Cardiac muscle cell (in vitro differentiated cells and primary cell): ENCODE results near the gene PLEKHA6. TPM values are rescaled to one million over a fixed set of nuclear protein-coding genes. Genes with fewer than 3 reads are reported as not detected.

Experiments used
- DNase-seq, 2 donors: peaks; one replicate each; pipeline versions ENCODE4 v3.0.0 to v3.0.0-alpha.2; 2010 to 2017; ENCODE audit warnings: low read depth in 1 of 2, low spot score in 1 of 2
- H3K27ac ChIP-seq: fragments of 200-600 bp; sonication (generic); 2 replicates; pipeline ENCODE4 v1.5.1; 2016
- H3K27me3 ChIP-seq: fragments of 200-600 bp; sonication (generic); 2 replicates; pipeline ENCODE4 v1.6.0; 2016; ENCODE audit warnings: control low read depth
- H3K36me3 ChIP-seq: fragments of 200-600 bp; sonication (generic); 2 replicates; pipeline ENCODE4 v1.5.1; 2016; ENCODE audit warnings: control low read depth
- H3K4me1 ChIP-seq: fragments of 200-600 bp; sonication (generic); 2 replicates; pipeline ENCODE4 v1.8.1; 2017; ENCODE audit warnings: low read depth, mild to moderate bottlenecking, mixed run types
- H3K4me3 ChIP-seq: fragments of 200-600 bp; sonication (generic); 2 replicates; pipeline ENCODE4 v1.5.1; 2016; ENCODE audit warnings: mild to moderate bottlenecking
- H3K9me3 ChIP-seq: fragments of 200-600 bp; sonication (generic); 2 replicates; pipeline ENCODE4 v1.5.1; 2017; ENCODE audit warnings: low read depth, mild to moderate bottlenecking, control low read depth
- polyA plus RNA-seq: library from polyadenylated mRNA; unstranded; fragments of >200 nt; fragmentation: Nextera tagmentation; extraction: Ambion mirVana; gene quantifications from 2 replicates; pipeline ENCODE4 v1.2.1, GENCODE V29; 2016
- total RNA-seq: library from RNA; depleted of rRNA; stranded (reverse); fragments of >200 nt; gene quantifications from 2 replicates; pipeline ENCODE4 v1.2.3, GENCODE V29; 2016
- TF ChIP-seq, protein P1 (sequence below): IDR thresholded peaks from 2 replicates; pipeline ENCODE4 v1.5.1; 2012; ENCODE audit warnings: low read depth, mild to moderate bottlenecking, low read length

PLEKHA6 gene
- total and polyA plus RNA-seq, 2 experiments from 2014 or later = 41.6 to 44.1 TPM

GRCh38 chr1:204275695-204276370 lies 83.9 kb downstream of the PLEKHA6 start:
- peaks cover 57% of the 10 kb centered on the region for H3K4me1 ChIP-seq
- H3K9me3 ChIP-seq = no peaks in the 10 kb centered on the region
- TF ChIP-seq, protein P1, sequence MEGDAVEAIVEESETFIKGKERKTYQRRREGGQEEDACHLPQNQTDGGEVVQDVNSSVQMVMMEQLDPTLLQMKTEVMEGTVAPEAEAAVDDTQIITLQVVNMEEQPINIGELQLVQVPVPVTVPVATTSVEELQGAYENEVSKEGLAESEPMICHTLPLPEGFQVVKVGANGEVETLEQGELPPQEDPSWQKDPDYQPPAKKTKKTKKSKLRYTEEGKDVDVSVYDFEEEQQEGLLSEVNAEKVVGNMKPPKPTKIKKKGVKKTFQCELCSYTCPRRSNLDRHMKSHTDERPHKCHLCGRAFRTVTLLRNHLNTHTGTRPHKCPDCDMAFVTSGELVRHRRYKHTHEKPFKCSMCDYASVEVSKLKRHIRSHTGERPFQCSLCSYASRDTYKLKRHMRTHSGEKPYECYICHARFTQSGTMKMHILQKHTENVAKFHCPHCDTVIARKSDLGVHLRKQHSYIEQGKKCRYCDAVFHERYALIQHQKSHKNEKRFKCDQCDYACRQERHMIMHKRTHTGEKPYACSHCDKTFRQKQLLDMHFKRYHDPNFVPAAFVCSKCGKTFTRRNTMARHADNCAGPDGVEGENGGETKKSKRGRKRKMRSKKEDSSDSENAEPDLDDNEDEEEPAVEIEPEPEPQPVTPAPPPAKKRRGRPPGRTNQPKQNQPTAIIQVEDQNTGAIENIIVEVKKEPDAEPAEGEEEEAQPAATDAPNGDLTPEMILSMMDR = no peak
- H3K27ac ChIP-seq = peak overlapping the region; percentile 22
- H3K27me3 ChIP-seq = no peaks in the 10 kb centered on the region
- H3K36me3 ChIP-seq = peaks cover 34% of the 10 kb centered on the region
- H3K4me3 ChIP-seq = no peak overlapping the region
- DNase-seq = peak in 1 of 2 donors; percentile 25

GRCh38 chr1:204274446-204274845 lies 85.3 kb downstream of the PLEKHA6 start:
- peaks cover 43% of the 10 kb centered on the region for H3K4me1 ChIP-seq
- H3K4me3 ChIP-seq = no peak overlapping the region
- no peak overlapping the region for H3K27ac ChIP-seq
- H3K27me3 ChIP-seq = no peaks in the 10 kb centered on the region
- H3K36me3 ChIP-seq = peaks cover 42% of the 10 kb centered on the region
- H3K9me3 ChIP-seq = no peaks in the 10 kb centered on the region
- DNase-seq = peak in 1 of 2 donors; percentile 44
- TF ChIP-seq, protein P1 = no peak

DNA sequence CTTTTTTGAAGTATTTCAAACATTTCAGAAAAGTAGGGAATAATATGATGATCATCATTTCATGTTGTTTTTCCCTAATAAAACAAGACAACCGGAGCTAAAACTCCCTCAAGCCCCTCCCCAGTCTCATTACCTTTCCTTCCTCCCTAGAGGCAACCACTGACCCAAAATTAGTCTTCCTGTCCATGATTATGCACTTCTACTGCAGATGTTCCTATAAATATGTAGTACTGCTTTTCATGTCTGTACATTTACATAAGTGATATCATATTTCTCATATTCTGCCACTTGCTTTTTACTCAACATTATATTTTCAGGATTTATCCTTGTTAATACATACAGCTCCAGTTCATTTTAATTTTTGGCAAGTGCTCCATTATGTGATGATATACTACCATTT lies 87.2 kb downstream of the PLEKHA6 start:
- H3K4me1 ChIP-seq = peaks cover 27% of the 10 kb centered on the region
- no peak overlapping the region for H3K27ac ChIP-seq
- peaks cover 44% of the 10 kb centered on the region for H3K36me3 ChIP-seq
- no peak for DNase-seq
- no peak overlapping the region for H3K4me3 ChIP-seq
- H3K27me3 ChIP-seq = no peaks in the 10 kb centered on the region
- TF ChIP-seq, protein P1 = no peak
- H3K9me3 ChIP-seq = no peaks in the 10 kb centered on the region

DNA sequence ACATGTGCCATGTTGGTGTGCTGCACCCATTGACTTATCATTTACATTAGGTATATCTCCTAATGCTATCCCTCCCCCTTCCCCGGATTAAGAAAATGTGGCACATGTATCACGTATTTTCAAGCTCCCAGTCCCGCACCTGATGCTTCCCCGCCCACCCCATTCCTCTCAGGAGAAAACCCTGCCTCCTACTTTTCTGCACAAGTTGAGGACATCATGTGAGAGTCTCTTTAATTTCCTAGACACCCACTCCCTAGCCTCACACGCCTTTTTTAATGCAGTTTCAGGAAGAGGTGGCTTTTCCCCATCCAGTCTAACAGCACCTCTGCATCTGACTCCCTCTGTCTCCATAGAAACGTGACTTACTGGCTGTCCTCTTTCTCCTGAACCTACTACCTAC lies 87.8 kb downstream of the PLEKHA6 start:
- DNase-seq = no peak
- Histone ChIP-seq H3K36me3 (peaks cover 49% of the 10 kb centered on the region), H3K4me3 (no peak overlapping the region), H3K27ac (no peak overlapping the region), H3K9me3 (no peaks in the 10 kb centered on the region), H3K4me1 (peaks cover 23% of the 10 kb centered on the region), H3K27me3 (no peaks in the 10 kb centered on the region)
- TF ChIP-seq, protein P1 = no peak

DNA sequence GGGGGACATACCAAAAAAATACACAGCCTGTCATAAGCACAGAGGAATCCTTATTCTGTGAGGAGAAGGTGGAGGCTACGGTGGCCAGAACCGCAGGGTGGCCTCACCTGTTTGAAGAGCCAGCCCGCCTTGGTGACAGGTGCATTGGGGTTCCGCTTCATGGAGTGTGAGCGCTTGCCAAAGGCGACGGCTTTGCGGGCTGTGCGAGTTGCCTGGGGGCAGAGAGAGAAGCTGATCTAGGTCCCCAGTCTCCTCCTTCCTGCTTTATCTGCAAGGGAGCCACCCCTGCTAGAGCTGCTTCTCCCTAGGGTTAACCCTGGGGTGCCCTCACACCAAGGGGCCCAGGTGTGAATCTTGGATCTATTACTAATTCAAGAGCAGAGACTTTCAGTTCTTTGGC lies 91.6 kb downstream of the PLEKHA6 start:
- no peak for DNase-seq
- Histone ChIP-seq H3K36me3 (peaks cover 54% of the 10 kb centered on the region), H3K27me3 (no peaks in the 10 kb centered on the region), H3K9me3 (no peaks in the 10 kb centered on the region), H3K4me1 (peaks cover 14% of the 10 kb centered on the region), H3K4me3 (no peak overlapping the region), H3K27ac (no peak overlapping the region)
- TF ChIP-seq, protein P1 = no peak
